HK-2 (cell line): ENCODE results near the gene KTN1.

Source experiments
- DNase-seq: peaks from one replicate; pipeline ENCODE4 v3.0.0-alpha.2; 2018; ENCODE audit not compliant: unreplicated experiment

The KTN1 gene

DNA sequence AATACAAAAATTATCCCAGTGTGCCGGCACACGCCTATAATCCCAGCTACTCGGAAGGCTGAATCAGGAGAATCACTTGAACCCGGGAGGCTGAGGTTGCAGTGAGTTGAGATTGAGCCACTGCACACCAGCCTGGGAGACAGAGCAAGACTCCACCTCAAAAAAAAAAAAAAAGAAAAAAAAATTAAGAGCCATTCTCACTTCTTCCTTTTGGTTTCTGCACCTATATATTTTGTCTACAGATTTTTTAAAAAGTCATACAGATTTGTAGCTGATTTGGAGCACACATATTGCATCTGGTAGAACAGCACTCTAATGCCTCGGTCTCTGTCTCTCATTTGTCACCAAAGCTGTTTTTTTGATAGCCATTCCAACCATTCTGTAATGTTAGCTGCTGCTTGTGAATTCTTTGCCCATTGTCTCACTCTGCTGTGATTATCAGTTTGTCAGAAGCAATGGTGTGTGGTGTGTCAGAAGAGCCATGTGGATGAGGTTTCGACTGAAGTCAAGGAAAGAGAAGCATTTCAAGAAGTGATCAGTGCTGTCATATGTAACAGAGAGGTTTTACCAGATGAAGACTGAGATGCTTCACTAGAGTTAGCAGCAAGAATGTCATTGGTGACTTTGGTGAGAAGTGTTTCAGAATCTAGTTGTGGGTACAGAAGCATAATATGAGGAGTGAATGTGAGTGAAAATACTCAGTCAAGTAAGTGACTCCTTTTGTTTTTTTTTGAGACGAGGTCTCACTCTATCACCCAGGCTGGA, 8.7 kb upstream of the KTN1 start:
- no peak for DNase-seq

DNA sequence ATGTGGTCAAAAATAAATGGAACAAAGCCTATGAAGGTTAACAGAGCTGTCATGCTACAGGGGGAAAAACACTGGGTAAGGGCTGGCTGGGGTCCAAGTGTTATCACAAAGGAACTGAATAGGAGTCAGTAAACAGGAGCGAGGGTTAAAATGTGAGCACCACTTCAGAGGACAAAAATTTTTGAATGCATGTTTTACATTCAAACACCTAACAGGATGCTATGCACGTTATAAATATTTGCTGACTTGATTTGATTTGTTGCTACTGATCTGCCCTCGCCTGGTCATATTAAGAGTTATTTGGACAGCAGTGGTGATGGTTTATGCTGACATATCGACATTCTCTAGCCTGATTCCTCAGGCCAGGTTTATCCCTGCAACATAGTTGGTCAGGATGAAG, 7.4 kb upstream of the KTN1 start:
- no peak for DNase-seq

DNA sequence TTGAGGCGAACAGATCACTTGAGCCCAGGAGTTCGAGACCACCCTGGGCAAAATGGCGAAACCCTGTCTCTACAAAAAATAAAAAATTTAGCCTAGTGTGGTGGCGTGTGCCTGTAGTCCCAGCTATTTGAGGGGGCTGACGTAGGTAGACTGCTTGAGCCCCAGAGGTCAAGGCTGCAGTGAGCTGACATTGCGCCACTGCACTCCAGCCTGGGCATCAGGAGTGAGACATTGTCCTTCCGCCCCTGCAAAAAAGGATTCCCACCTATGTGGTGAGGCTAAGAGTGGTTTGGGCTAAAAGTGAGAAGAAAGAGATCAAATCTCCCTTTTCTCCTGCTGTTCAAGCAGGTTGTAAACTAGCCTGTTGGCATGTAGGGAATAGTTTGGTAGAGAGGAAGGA, 5.0 kb upstream of the KTN1 start:
- DNase-seq = no peak

GRCh38 chr14:55577229-55577628, 2.8 kb upstream of the KTN1 start:
- no peak for DNase-seq

DNA sequence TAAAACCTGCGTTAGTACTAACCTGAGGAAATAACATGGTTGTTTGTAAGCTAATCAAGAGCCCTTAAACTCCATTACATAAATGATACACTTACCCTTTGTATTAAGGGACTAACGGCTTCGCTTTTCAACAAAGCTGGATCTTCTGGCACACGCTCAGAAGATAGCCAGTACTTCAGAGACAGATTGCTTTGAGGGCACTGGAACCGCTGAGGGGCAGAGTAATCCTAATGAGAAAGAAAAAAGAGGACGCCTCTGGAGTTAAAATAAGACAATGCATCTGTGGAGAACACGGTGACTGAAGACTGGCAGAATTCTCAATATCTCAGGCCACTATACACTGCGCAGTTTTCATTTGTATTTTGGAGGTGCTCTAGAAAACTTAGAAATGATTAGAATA, 1.5 kb upstream of the KTN1 start:
- no peak for DNase-seq

DNA sequence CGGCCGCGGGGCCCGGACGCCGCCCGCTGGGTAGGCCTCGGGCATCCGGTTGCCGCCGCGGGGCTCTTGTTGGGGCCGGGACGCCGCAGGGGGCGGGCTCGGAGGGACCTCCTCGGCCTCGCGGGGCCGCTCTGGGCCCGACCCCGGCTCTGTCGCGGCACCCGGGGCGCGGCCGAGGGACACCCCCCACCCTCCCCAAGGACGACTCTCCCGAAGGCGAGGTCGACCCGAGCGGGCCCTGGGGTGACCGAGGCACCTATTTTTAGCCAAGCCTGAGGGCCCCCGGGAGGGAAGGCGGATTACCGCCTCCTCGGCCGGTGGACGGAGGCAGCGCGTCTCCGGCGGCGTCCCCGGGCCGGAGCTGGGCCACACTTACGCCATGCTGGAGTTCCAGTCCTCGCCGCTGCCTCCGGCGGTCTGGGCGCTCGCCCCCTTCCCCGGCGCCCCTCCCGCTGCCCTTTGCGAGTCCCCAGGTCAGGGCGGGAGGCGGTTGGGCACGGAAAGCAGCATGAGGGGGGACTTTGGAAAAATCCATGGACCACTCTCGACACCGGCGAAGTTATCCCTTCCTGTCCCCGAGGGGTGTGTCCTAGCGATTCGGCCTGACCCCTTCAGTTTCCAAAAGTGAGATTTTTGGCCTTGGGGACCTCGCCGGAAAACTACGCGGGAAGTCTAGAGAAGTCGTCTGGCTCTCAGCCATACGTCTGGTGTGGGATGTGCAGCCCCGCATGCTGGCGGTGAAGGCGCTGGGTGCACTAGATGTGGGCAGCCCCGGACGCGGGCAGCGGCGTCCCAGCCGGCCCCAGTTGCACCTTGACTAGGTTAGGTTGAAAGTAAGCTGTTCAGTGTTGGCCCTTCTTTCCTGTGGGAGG, 699 bp downstream of the KTN1 start:
- peak; percentile 55 for DNase-seq

GRCh38 chr14:55581342-55581771, 1.4 kb downstream of the KTN1 start:
- no peak for DNase-seq

DNA sequence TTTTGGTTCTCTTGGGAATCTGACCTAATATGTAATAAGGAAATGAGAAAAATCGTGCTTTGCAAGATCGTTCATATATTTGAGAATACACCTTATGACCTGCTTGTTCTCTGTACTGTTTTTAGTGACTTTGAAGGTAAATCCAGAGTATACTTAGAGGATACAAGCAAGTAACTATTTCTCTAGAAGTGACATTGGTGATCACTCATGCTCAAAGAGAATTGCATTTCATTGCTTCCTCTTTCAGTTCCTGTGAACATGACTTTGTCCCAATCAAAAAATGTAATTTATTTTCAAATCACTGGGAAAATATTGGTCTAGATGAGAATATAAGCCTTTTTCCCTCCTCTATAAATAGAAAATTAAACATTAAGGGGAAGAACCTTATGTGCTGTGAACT, 2.7 kb downstream of the KTN1 start:
- DNase-seq = no peak

DNA sequence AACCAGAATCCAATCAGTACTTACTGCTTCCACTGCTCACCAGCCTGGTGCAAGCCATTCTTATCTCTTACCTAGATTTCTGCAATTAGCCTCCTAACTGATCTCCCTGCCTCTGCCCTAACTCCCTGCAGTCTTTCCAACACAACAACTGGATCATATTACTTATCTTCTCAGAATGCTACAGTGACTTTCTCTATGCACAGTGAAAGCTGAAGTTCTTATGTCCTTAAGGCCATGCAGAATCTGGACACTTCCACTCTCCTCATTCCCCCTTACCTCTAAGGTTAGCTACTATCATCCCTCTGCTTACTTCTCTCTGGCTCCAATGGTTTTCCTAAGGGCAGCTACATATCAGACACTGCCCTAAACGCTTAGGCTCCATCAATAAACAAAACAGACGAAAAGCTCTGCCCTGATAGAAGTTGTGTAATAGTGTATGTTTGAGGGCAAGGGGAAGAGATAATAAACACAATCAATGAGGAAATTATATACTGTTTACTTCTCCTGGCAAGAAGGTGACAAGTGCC, 4.0 kb downstream of the KTN1 start:
- no peak for DNase-seq

DNA sequence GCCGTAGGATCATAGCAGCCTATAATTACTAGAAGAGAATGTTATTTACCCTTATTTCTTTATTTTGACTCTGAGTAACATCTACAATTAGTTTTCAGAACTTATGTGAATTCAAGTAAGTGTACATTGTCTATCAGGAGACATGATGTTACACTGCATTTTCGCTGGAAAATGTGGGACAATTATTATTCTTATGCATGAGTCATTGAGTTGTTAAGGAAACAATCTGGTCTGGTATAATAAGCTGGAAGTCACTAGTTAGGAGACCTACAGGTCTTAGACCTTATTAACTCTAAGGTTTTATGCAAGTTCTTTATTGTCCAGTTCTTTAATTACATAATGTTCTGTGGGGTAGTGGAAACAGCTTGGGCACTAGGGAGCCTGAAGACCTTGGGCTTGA, 5.8 kb downstream of the KTN1 start:
- DNase-seq = no peak

GRCh38 chr14:55586411-55586810, 6.4 kb downstream of the KTN1 start:
- no peak for DNase-seq

GRCh38 chr14:55587847-55588246, 7.8 kb downstream of the KTN1 start:
- DNase-seq = no peak

DNA sequence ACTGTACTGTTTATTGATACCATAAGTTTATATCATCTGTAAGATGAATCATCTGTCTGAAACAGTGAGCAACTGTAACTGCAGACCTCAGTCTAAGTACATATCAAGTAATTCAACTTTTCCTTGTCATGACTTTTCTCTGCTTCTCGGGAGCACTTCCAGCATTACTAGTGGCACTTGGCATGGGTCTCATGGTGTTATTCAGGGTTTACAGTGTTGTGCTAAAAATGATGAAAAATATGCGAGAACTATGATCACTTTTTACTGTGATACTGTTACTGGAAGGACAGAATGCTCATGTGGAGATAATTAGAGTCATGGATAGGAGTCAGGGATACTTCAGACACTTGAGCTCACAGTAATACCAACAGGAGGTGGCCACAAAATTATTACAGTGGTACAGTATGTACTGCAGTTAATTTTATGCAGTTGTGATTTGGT, 8.3 kb downstream of the KTN1 start:
- no peak for DNase-seq

- no peak for DNase-seq
Measured at GRCh38 chr14:55589171-55589570, 9.2 kb downstream of the KTN1 start.

- no peak for DNase-seq
Measured at GRCh38 chr14:55592436-55592835, 12.4 kb downstream of the KTN1 start.

- no peak for DNase-seq
Measured at GRCh38 chr14:55593698-55594097, 13.7 kb downstream of the KTN1 start.

DNA sequence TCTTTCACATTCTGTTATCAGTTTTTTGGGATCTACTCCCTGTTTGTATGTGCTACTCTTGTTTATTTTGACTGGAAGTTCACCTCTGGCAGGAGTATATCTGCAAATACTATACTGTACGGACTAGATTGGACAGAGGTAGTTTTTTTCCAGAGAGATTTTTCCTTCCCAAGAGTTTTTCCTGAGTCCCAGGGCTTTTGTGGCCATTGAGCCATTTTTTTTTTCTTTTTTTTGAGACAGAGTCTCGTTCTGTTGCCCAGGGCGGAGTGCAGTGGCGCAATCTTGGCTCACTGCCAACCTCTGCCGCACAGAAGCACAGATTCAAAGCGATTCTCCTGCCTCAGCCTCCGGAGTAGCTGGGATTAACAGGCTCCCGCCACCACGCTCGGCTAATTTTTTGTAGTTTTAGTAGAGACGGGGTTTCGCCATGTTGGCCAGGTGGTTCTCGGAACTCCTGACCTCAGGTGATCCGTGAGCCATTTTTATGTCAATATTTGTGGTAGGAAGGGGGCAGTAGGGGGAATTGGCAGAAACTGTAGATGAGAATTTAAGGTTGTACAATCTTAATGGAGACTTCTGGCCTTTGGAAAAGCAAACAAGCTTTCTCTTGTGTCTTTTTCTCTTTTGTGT, 19.4 kb downstream of the KTN1 start:
- peak; percentile 82 for DNase-seq

DNA sequence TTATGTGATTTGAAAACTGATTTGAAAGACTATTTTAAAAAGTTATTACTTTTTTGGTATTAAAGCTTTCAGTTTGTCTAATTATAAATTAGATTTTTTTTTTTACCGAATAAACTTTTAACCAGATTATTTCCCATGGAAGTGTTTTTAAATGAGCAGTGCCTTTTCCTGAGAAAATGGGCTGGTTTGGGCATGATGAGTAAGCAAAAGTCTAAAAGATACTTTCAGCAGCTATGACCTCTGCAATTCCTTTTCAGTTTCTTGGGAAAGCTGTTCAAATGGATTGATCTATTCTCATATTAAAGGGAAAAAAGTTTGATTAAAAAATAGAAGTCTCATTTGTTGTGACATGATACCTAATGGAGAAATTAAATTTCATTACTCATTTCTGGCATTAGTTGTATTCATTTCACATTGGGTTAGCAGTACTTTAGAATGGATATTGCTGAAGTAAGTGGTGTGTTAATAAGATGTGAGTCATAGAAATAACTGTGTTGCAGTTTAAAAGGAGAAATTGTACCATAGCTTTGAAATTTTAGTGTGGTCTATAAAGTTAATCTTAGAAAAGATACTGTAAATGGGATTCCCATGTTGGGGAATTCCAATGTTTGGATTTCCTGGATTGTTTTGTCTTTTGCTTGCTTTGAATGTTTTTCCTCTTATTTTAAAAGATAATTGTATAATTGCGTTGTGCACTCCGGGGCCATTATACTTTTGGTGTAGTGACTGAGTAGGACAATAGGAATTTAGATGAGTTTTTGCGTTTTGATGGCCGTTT, 21.0 kb downstream of the KTN1 start:
- no peak for DNase-seq

- no peak for DNase-seq
Measured at GRCh38 chr14:55603401-55603953, 23.5 kb downstream of the KTN1 start.

- DNase-seq = no peak
Measured at GRCh38 chr14:55604488-55604887, 24.5 kb downstream of the KTN1 start.

- DNase-seq = no peak
Measured at GRCh38 chr14:55604900-55605418, 25.0 kb downstream of the KTN1 start.
